IMR-90 (cell line): Measurements from ENCODE around the gene FHAD1. TPM values are rescaled to one million over a fixed set of nuclear protein-coding genes. Genes with fewer than 3 reads are reported as not detected.

Source experiments
- ATAC-seq: fragments of 200-7000 bp; cut with Tn5 transposase; 2 replicates; pipeline ENCODE4 v1.9.1; 2020; ENCODE audit warnings: low read depth, mild to moderate bottlenecking, moderate library complexity
- BruUV-seq: library from RNA; stranded (reverse); fragments of 400-500 nt; replicated peaks from 2 replicates; lab custom pipeline; 2021; lab: Mats Ljungman, UMichigan
- CTCF ChIA-PET: fragments of 300-600 bp; formaldehyde crosslinking; extraction: SDS; loops from one replicate; lab custom pipeline; 2021; ENCODE audit warnings: antibody characterized with exemption; lab: Yijun Ruan, JAX
- POLR2A ChIA-PET: fragments of 300-600 bp; sonication (Branson Sonifier 250); formaldehyde crosslinking; loops from one replicate; lab custom pipeline; 2022; ENCODE audit warnings: antibody characterized with exemption; ENCODE audit not compliant: unreplicated experiment; lab: Charles Lee
- DNase-seq: peaks from one replicate; pipeline ENCODE4 v3.0.0; 2013
- H2AFZ ChIP-seq: replicated peaks from 2 replicates; pipeline ENCODE3; 2013; ENCODE audit warnings: low read length, mild to moderate bottlenecking; ENCODE audit not compliant: poor library complexity
- H2AK5ac ChIP-seq: 2 replicates; pipeline ENCODE4 v1.6.1; 2013; ENCODE audit warnings: low read depth, low read length, inconsistent platforms
- H2AK9ac ChIP-seq: replicated peaks from 2 replicates; pipeline ENCODE3; 2013; ENCODE audit warnings: mild to moderate bottlenecking, low read depth, low read length, moderate library complexity; ENCODE audit not compliant: poor library complexity
- H2BK120ac ChIP-seq: 2 replicates; pipeline ENCODE4 v1.6.1; 2013; ENCODE audit warnings: low read depth, low read length, inconsistent platforms
- H2BK15ac ChIP-seq: 3 replicates; pipeline ENCODE4 v1.6.1; 2013; ENCODE audit warnings: low read depth, low read length, inconsistent platforms
- H2BK20ac ChIP-seq: 2 replicates; pipeline ENCODE4 v1.6.1; 2013; ENCODE audit warnings: low read depth, mild to moderate bottlenecking, inconsistent platforms, low read length, moderate library complexity
- H2BK5ac ChIP-seq: 2 replicates; pipeline ENCODE4 v1.6.1; 2013; ENCODE audit warnings: mild to moderate bottlenecking, low read depth, low read length, inconsistent platforms; ENCODE audit not compliant: poor library complexity, severe bottlenecking
- H3K14ac ChIP-seq: replicated peaks from 2 replicates; pipeline ENCODE4 v1.6.1; 2013; ENCODE audit warnings: low read depth, low read length, inconsistent platforms
- H3K18ac ChIP-seq: 2 replicates; pipeline ENCODE4 v1.6.1; 2013; ENCODE audit warnings: low read depth, low read length, control low read depth
- H3K23ac ChIP-seq: 2 replicates; pipeline ENCODE4 v1.6.1; 2013; ENCODE audit warnings: low read depth, low read length, inconsistent platforms
- H3K27ac ChIP-seq: 2 replicates; pipeline ENCODE4 v1.5.1; 2013; ENCODE audit warnings: mild to moderate bottlenecking, control low read depth, low read length; ENCODE audit not compliant: insufficient read depth
- H3K27me3 ChIP-seq: 2 replicates; pipeline ENCODE4 v1.6.1; 2013; ENCODE audit warnings: low read length; ENCODE audit not compliant: control insufficient read depth, insufficient read depth
- H3K36me3 ChIP-seq: 2 replicates; pipeline ENCODE4 v1.6.1; 2013; ENCODE audit warnings: low read length, mixed read lengths; ENCODE audit not compliant: control insufficient read depth, insufficient read depth
- H3K4ac ChIP-seq: 2 replicates; pipeline ENCODE4 v1.6.1; 2013; ENCODE audit warnings: low read depth, low read length, inconsistent platforms
- H3K4me1 ChIP-seq: 2 replicates; pipeline ENCODE4 v1.6.1; 2013; ENCODE audit warnings: low read length, mixed read lengths; ENCODE audit not compliant: control insufficient read depth, insufficient read depth
- H3K4me2 ChIP-seq: 2 replicates; pipeline ENCODE4 v1.6.1; 2013; ENCODE audit warnings: low read depth, mild to moderate bottlenecking, control low read depth, low read length, moderate library complexity
- H3K4me3 ChIP-seq: 2 replicates; pipeline ENCODE4 v1.5.1; 2013; ENCODE audit warnings: low read depth, mild to moderate bottlenecking, control low read depth, low read length, moderate library complexity; ENCODE audit not compliant: insufficient read depth
- H3K56ac ChIP-seq: 2 replicates; pipeline ENCODE4 v1.6.1; 2013; ENCODE audit warnings: low read length, inconsistent platforms; ENCODE audit not compliant: insufficient read depth; ENCODE audit errors: extremely low read depth
- H3K79me1 ChIP-seq, 2 experiments: 2 replicates each; pipeline ENCODE4 v1.6.1; 2013; ENCODE audit warnings: low read length in 2 of 2, inconsistent platforms in 1 of 2, low read depth in 1 of 2
- H3K9ac ChIP-seq: 2 replicates; pipeline ENCODE4 v1.6.1; 2013; ENCODE audit warnings: low read depth, low read length, control low read depth
- H3K9me1 ChIP-seq: 2 replicates; pipeline ENCODE4 v1.6.1; 2013; ENCODE audit warnings: low read length, inconsistent platforms; ENCODE audit not compliant: insufficient read depth
- H3K9me3 ChIP-seq: 2 replicates; pipeline ENCODE4 v1.6.1; 2013; ENCODE audit warnings: low read length; ENCODE audit not compliant: control insufficient read depth, insufficient read depth
- H4K20me1 ChIP-seq: 2 replicates; pipeline ENCODE4 v1.6.1; 2013; ENCODE audit warnings: low read length, inconsistent platforms; ENCODE audit not compliant: insufficient read depth
- H4K5ac ChIP-seq: 2 replicates; pipeline ENCODE4 v1.6.1; 2013; ENCODE audit warnings: mild to moderate bottlenecking, low read depth, low read length, control low read depth
- H4K8ac ChIP-seq, 2 experiments: 2 replicates each; pipeline ENCODE4 v1.6.1; 2013; ENCODE audit warnings: low read depth in 2 of 2, low read length in 2 of 2, control low read depth in 1 of 2, inconsistent platforms in 1 of 2
- H4K91ac ChIP-seq: 2 replicates; pipeline ENCODE4 v1.6.1; 2013; ENCODE audit warnings: low read depth, low read length, inconsistent platforms; ENCODE audit not compliant: insufficient read depth
- BHLHE40 ChIP-seq: fragments of 150-350 bp; IDR thresholded peaks from 2 replicates; pipeline ENCODE4 v1.6.1; 2016; ENCODE audit warnings: mild to moderate bottlenecking, low read depth, low read length
- CEBPB ChIP-seq: IDR thresholded peaks from 2 replicates; pipeline ENCODE4 v1.6.1; 2012; ENCODE audit warnings: low read depth, low read length, improper control_type of control experiment
- CHD1 ChIP-seq: IDR thresholded peaks from 2 replicates; pipeline ENCODE4 v1.6.1; 2012; ENCODE audit warnings: low read depth, low read length, improper control_type of control experiment
- CTCF ChIP-seq: conservative IDR thresholded peaks from 2 replicates; pipeline ENCODE4 v1.5.1; 2012; ENCODE audit warnings: mild to moderate bottlenecking, low read depth, low read length, improper control_type of control experiment
- ELK1 ChIP-seq: fragments of 150-350 bp; IDR thresholded peaks from 2 replicates; pipeline ENCODE4 v1.6.1; 2016; ENCODE audit warnings: low read depth, mild to moderate bottlenecking, low read length, moderate library complexity, borderline replicate concordance
- FOS ChIP-seq: fragments of 150-350 bp; IDR thresholded peaks from 2 replicates; pipeline ENCODE4 v1.6.1; 2016; ENCODE audit warnings: low read depth, low read length
- MAFK ChIP-seq: IDR thresholded peaks from 2 replicates; pipeline ENCODE4 v1.6.1; 2012; ENCODE audit warnings: low read depth, low read length, improper control_type of control experiment
- MAZ ChIP-seq: IDR thresholded peaks from 2 replicates; pipeline ENCODE4 v1.6.1; 2012; ENCODE audit warnings: low read depth, mild to moderate bottlenecking, low read length, improper control_type of control experiment, moderate library complexity, borderline replicate concordance
- MXI1 ChIP-seq: IDR thresholded peaks from 2 replicates; pipeline ENCODE4 v1.6.1; 2012; ENCODE audit warnings: low read depth, mild to moderate bottlenecking, low read length, moderate library complexity, borderline replicate concordance
- NFE2L2 ChIP-seq: fragments of 150-350 bp; IDR thresholded peaks from 2 replicates; pipeline ENCODE4 v1.6.1; 2016; ENCODE audit warnings: low read depth, mild to moderate bottlenecking, low read length
- POLR2A ChIP-seq: IDR thresholded peaks from 2 replicates; pipeline ENCODE4 v1.6.1; 2012; ENCODE audit warnings: mild to moderate bottlenecking, low read depth, low read length
- RAD21 ChIP-seq: IDR thresholded peaks from 2 replicates; pipeline ENCODE4 v1.6.1; 2012; ENCODE audit warnings: low read length, improper control_type of control experiment
- RCOR1 ChIP-seq: IDR thresholded peaks from 2 replicates; pipeline ENCODE4 v1.6.1; 2012; ENCODE audit warnings: mild to moderate bottlenecking, low read length, improper control_type of control experiment; ENCODE audit not compliant: insufficient replicate concordance
- RFX5 ChIP-seq: IDR thresholded peaks from 2 replicates; pipeline ENCODE4 v1.8.0; 2012; ENCODE audit warnings: low read depth, mild to moderate bottlenecking, low read length, moderate library complexity
- SMC3 ChIP-seq: fragments of 150-350 bp; IDR thresholded peaks from 2 replicates; pipeline ENCODE4 v1.6.1; 2016; ENCODE audit warnings: low read depth, mild to moderate bottlenecking, antibody characterized with exemption, low read length, moderate library complexity
- WGBS, 2 experiments: methylation state at CpG; one replicate each; pipeline versions ENCODE4 v1.1.5 to v1.1.7; 2013; ENCODE audit warnings: missing lambda C conversion rate in 2 of 2; ENCODE audit not compliant: insufficient read length in 1 of 2; ENCODE audit errors: extremely low coverage in 2 of 2; 5-methylcytosine and 5-hydroxymethylcytosine counted together
- dilution Hi-C: fragments of 300-500 bp; cut with HindIII; formaldehyde crosslinking; loops from one replicate; pipeline ENCODE4 v1.14.3; 2018; ENCODE audit warnings: low sequenced_read_pairs; ENCODE audit not compliant: unreplicated experiment
- in situ Hi-C: fragments of 300-500 bp; cut with MboI; formaldehyde crosslinking; loops from 3 replicates; pipeline ENCODE4 v1.14.3; 2019; ENCODE audit warnings: low sequenced_read_pairs, inconsistent platforms, mixed read lengths
- intact Hi-C: fragments of 100-400 bp; cut with micrococcal nuclease; formaldehyde crosslinking; loops from 2 replicates; pipeline ENCODE4 v1.10.0; 2022
- polyA plus RNA-seq, 3 experiments: library from polyadenylated mRNA; depleted of rRNA; stranded (reverse); fragments of >200 nt; gene quantifications; 2 replicates each; pipeline ENCODE4 v1.2.3, GENCODE V29; 2012; ENCODE audit warnings: low replicate concordance in 1 of 3
- total RNA-seq: library from RNA; depleted of rRNA; stranded (reverse); fragments of >200 nt; gene quantifications from 2 replicates; pipeline ENCODE4 v1.2.3, GENCODE V29; 2012
- TF ChIP-seq, protein P1 (sequence below): fragments of 150-350 bp; IDR thresholded peaks from 2 replicates; pipeline ENCODE4 v1.6.1; 2017; ENCODE audit warnings: mild to moderate bottlenecking, antibody characterized with exemption, low read length, low read depth

The FHAD1 gene
- total and polyA plus RNA-seq, 2 of the 4 experiments (the other 2 are of a cell fraction), result not detected

GRCh38 chr1:15254559-15254958 is 7.5 kb downstream of the FHAD1 start:
- Histone ChIP-seq H3K36me3 (no peaks in the 10 kb centered on the region), H3K14ac (no peak overlapping the region), H2AFZ (no peak overlapping the region), H3K4me3 (no peak overlapping the region), H2BK5ac (no peak overlapping the region), H4K8ac (no peak overlapping the region), H3K23ac (no peak overlapping the region), H2AK5ac (no peak overlapping the region), H3K9ac (no peak overlapping the region), H2BK15ac (no peak overlapping the region), H4K20me1 (no peaks in the 10 kb centered on the region), H2BK120ac (no peak overlapping the region), H4K91ac (no peak overlapping the region), H3K4me1 (no peaks in the 10 kb centered on the region), H3K56ac (no peak overlapping the region), H3K27me3 (peaks cover 18% of the 10 kb centered on the region), H3K9me1 (no peaks in the 10 kb centered on the region), H3K27ac (no peak overlapping the region), H3K18ac (no peak overlapping the region), H3K79me1 (no peaks in the 10 kb centered on the region), H3K9me3 (no peaks in the 10 kb centered on the region), H2AK9ac (no peak overlapping the region), H3K4me2 (no peak overlapping the region), H4K5ac (no peak overlapping the region), H2BK20ac (no peak overlapping the region), H3K4ac (no peak overlapping the region)
- DNase-seq (no peak), ATAC-seq (no peak)
- no CpG with 5 or more reads among the region's 2 CpGs for WGBS, 2 experiments
- ChIA-PET POLR2A (no interaction called here), CTCF (no interaction called here)
- dilution Hi-C loops (no loop called here), intact Hi-C loops (no loop called here), in situ Hi-C loops (no loop called here)
- TF ChIP-seq NFE2L2, result no peak
- no peak for TF ChIP-seq CHD1
- no peak for TF ChIP-seq MXI1
- no peak for TF ChIP-seq POLR2A
- TF ChIP-seq, protein P1, sequence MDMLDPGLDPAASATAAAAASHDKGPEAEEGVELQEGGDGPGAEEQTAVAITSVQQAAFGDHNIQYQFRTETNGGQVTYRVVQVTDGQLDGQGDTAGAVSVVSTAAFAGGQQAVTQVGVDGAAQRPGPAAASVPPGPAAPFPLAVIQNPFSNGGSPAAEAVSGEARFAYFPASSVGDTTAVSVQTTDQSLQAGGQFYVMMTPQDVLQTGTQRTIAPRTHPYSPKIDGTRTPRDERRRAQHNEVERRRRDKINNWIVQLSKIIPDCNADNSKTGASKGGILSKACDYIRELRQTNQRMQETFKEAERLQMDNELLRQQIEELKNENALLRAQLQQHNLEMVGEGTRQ, result no peak
- TF ChIP-seq SMC3, result no peak
- TF ChIP-seq CEBPB, result no peak
- no peak for TF ChIP-seq FOS
- TF ChIP-seq ELK1, result no peak
- TF ChIP-seq MAZ, result no peak
- no peak for TF ChIP-seq RCOR1
- no peak for TF ChIP-seq MAFK
- TF ChIP-seq CTCF, result no peak
- no peak for TF ChIP-seq RAD21
- no peak for TF ChIP-seq BHLHE40
- no peak for TF ChIP-seq RFX5
- no TSS peak for BruUV-seq
